Activated CD8-positive, alpha-beta memory T cell treated with anti-CD3 and anti-CD28 coated beads for 24 hours (primary cell): ENCODE measurements around the gene GAL3ST1.
"Not testable (repeated sequence)": the region's sequence is repeated elsewhere in the genome, so short reads cannot be mapped to it uniquely, and the experiment has no call there.

Source experiments
- DNase-seq: peaks from one replicate; pipeline ENCODE4 v3.0.0-alpha.2; 2020

GAL3ST1 gene

GRCh38 chr22:30562366-30562765 lies 12.1 kb downstream of the GAL3ST1 start:
- DNase-seq: no peak

- no peak for DNase-seq
Measured at GRCh38 chr22:30561402-30562189, 12.9 kb downstream of the GAL3ST1 start.

- DNase-seq: not testable (repeated sequence)
Measured at GRCh38 chr22:30560643-30561202, 13.7 kb downstream of the GAL3ST1 start.

GRCh38 chr22:30559889-30560288 lies 14.6 kb downstream of the GAL3ST1 start:
- no peak for DNase-seq

GRCh38 chr22:30557243-30557642 lies 17.2 kb downstream of the GAL3ST1 start:
- no peak for DNase-seq

GRCh38 chr22:30556388-30556787 lies 18.1 kb downstream of the GAL3ST1 start:
- no peak for DNase-seq

DNA sequence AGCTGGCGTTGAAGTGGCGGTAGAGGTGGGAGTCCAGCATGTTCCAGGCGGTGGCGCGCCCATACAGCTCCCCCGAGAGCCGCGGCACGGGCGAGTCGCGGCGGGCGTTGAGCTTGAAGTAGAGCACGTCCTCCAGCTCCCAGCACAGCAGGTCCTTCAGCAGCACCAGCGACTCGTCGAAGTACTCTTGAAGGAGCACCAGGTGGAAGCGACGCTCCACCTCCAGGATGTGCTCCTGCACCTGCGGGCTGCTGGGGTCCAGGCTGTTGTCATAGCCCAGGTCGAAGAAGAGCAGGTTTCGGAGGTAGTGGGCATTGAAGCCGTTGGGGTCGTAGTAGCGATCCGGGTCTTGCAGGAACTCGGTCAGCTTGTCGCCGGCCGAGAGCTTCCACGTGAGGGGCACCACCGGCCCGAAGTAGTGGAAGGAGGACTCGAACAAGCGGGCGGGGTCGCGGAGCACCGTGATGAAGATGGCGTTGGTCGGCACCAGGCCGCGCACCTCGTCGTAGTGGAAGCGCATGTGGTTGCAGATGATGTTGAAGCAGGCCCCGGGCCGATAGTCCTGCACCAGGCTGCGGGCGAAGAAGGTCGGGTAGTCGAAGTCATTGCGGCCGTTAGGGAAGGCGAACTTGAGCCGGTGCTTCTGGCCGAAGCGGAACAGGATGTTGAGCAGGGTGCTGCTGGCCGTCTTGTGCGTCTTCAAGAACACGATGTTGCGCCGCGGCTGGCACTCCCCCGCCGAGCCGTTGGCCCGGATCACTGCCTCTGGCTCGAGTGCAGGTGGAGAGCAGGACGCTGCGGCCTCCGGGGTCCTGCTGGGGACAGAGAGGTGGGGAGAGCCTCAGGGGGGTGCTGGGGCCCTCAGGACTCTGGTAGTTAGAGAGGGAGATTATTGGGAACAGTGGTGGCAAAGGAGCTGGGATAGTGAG lies 18.9 kb downstream of the GAL3ST1 start:
- DNase-seq: no peak

DNA sequence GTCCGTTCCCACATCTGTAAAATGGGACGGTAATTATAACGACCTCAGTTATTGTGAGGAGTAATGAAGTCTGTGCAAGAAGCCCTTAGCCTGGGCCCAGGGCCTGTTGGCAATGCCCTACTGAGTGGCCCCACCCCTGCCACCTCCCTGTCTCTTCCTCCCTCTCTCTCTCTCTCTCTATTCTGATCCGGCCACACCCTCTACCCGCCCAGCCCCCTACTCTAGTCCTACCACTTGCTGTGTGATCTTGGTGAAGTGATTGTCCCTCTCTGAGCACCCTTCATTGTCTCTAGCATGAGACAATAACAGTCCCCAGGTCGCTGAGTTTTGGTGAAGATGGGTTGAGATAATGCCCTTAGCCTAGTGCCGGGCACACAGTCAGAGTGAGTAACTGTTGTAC lies 20.5 kb downstream of the GAL3ST1 start:
- DNase-seq: no peak

DNA sequence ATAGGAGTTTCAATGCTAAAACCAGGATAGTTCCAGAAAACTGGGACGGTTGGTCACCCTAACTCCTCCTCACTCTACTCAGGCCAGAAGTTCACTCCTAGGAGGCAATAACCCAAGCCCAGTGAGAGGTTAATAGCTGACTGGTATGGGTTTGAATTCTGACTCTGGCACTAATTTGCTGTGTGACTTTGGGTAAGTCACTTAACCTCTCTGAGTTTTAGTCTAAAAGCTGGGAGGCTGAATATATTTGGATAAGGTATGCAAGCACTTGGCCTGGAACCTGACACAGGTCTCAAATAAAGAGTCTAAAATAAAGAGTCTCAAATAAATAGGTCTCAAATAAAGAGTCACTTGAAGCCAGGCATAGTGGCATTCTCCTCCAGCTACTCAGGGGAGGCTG lies 21.7 kb downstream of the GAL3ST1 start:
- DNase-seq: no peak

DNA sequence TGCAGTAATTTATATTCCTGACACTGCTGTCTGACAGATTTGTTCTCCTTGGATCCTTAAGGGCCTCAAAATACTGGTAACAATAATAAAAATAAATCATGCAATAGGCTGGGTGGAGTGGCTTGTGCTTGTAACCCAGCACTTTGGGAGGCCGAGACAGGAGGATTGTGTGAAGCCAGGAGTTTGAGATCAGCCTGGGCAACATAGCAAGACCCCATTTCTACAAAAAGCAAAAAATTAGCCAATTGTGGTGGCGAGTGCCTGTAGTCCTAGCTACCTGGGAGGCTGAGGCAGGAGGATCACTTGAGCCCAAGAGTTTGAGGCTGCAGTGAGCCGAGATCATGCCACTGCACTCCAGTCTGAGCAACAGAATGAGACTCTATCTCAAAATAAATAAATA lies 22.7 kb downstream of the GAL3ST1 start:
- not testable (repeated sequence) for DNase-seq

DNA sequence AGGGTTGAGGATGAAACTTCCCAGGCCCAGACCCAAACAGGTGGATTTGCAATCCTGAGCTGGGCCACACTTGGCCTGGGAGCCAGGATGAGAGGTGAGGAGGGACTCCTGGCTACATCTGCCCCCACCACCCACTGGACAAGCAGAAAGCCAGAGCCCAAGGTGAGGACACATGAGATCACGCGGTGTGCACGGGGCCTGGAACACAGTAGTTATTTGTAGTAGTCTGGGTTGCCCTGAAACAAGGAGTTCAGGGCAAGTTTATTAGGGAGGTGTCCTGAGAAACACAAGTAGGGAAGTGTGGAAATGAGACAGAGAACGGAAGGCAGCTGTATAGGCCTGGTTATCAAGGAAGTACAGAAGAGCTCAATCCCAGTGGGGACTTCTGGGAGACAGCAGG lies 27.3 kb downstream of the GAL3ST1 start:
- DNase-seq: no peak

GRCh38 chr22:30546616-30547015 lies 27.8 kb downstream of the GAL3ST1 start, which contains the start of gene SEC14L6:
TSS of gene SEC14L6 (minus strand) at chr22:30546741. CDS start at chr22:30546682, 59 bp downstream.
- DNase-seq: no peak

DNA sequence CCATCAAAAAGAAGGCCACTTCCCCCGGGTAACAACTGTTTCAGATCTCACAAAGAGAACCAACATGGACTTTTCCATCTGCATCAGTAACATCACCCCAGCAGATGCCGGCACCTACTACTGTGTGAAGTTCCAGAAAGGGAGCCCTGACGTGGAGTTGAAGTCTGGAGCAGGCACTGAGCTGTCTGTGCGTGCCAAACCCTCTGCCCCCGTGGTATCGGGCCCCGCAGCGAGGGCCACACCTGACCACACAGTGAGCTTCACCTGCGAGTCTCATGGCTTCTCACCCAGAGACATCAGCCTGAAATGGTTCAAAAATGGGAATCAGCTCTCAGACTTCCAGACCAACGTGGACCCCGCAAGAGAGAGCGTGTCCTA lies 31.7 kb downstream of the GAL3ST1 start:
- no peak for DNase-seq

DNA sequence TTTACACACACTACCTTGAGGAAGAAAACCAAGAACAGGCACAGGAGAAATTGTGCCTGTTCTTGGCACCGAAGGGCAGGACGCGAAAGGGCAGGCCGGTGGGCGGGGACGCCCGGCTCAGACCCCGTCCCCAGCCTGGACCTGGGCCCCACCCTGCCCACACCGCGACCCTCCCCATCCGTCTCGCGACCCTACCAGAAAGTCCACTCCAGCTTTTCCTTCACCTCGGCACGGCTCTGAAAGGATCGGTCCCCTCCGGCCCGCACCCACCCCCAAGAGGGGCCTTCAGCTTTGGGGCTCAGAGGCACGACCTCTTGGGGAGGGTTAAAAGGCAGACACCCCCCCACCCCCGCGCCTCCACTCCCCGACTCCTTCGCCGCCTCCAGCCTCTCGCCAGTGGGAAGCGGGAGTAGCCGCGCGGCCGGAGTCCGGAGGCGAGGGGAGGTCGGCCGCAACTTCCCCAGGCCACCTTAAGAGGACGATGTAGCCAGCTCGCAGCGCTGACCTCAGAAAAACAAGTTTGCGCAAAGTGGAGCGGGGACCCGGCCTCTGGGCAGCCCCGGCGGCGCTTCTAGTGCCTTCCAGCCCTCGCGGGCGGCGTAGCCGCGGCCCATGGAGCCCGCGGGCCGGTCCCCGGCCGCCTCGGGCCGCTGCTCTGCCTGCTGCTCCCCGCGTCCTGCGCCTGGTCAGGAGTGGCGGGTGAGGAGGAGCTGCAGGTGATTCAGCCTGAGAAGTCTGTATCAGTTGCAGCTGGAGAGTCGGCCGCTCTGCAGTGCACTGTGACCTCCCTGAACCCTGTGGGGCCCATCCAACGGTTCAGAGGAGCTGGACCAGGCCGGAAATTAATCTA lies 32.3 kb downstream of the GAL3ST1 start:
- DNase-seq: no peak

- DNase-seq: not testable (repeated sequence)
Measured at GRCh38 chr22:30541511-30541910, 33.0 kb downstream of the GAL3ST1 start.

GRCh38 chr22:30539368-30539767 lies 35.1 kb downstream of the GAL3ST1 start:
- DNase-seq: no peak

DNA sequence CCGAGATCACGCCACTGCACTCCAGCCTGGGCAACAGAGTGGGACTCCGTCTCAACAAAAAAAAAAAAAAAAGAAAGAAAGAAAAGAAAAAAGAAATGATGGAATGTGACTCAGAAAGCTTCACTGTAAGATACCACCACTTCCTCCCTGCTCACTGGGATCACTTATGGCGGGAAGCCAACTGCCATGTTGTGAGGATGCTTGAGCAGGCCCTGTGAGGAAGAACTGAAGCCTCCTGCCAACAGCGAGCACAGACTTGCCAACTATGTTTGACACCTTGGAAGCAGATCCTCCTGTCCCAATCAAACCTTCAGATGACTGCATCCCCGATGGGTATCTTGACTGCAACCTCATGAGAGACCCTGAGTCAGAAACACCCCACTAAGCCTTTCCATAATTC lies 36.2 kb downstream of the GAL3ST1 start:
- no peak for DNase-seq

DNA sequence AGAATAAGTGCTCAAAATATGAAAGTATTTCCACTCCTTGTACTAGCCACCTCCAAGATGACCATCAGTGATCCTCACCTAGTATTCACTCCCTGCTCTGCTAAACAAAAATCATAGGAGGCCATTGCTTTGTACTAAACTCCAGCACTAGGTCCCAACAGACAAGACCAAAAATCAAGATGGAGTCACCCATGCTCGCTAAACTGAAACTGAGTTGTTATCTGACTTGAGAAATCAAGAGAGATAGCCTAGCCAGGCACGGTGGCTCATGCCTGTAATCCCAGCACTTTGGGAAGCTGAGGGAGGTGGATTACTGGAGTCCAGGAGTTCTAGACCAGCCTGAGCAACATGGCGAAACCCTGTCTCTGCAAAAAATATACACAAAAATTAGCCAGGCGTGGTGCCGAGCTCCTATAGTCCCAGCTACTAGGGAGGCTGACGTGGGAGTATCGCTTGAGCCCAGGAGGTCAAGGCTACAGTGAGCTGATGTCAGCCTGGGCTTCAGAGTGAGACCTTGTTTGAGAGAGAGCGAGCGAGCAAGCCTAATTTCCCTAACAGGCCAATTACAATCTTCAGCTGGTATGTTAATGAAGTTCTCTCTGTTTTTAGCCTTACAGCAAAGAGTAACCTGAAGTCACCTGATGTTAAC lies 37.3 kb downstream of the GAL3ST1 start:
- no peak for DNase-seq

DNA sequence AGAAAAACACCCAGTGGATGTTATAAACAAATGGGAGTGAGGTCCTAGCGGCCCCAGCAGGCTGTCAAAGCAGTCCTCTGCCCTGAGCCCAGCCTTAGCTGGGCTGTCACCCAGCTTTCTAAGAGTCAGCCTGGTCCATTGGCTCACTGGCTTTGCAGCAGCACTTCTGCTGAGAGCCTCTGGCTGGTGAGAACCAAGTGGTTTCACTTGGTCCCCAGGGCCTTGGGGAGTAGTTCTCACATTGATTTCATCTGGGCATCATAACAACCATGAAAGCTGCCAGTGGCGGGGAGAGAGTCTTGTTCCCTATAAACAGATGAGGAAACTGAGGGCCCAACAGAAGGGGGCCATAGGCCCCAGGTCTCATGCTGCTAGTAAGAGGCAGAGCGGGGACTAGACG lies 39.3 kb downstream of the GAL3ST1 start:
- no peak for DNase-seq

GRCh38 chr22:30531651-30532608 lies 42.5 kb downstream of the GAL3ST1 start:
- no peak for DNase-seq

DNA sequence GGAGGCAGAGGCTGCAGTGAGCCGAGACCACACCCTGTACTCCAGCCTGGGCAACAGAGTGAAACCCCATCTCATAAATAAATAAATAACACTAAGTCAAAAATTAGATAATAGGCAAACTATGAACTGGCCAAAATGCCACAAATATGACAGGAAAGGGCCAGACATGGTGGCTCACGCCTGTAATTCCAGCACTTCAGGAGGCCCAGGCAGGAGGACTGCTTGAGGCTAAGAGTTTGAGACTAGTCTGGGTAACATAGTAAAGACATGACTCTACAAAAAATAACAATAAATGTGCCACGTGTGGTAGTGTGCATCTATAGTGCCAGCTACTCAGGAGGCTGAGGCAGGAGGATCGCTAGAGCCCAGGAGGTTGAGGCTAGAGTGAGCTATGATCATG lies 47.8 kb downstream of the GAL3ST1 start:
- DNase-seq: no peak
